Effector memory CD4-positive, alpha-beta T cell (primary cell): Measurements from ENCODE around the gene PDE4B.

Experiments used
- DNase-seq, 3 donors: peaks; one replicate each; pipeline ENCODE4 v3.0.0-alpha.2; 2020
- H3K27ac ChIP-seq: 2 replicates; pipeline ENCODE4 v1.7.0; 2013; ENCODE audit warnings: mild to moderate bottlenecking, low read length, moderate library complexity; ENCODE audit not compliant: insufficient read depth, poor library complexity, severe bottlenecking
- H3K27me3 ChIP-seq: replicated peaks from 2 replicates; pipeline ENCODE4 v1.7.0; 2013; ENCODE audit warnings: mild to moderate bottlenecking, low read length; ENCODE audit not compliant: insufficient read depth, control insufficient read depth, poor library complexity, severe bottlenecking
- H3K36me3 ChIP-seq: 2 replicates; pipeline ENCODE4 v1.7.0; 2013; ENCODE audit warnings: mild to moderate bottlenecking, low read length, moderate library complexity; ENCODE audit not compliant: control insufficient read depth, insufficient read depth
- H3K4me1 ChIP-seq: 2 replicates; pipeline ENCODE4 v1.7.0; 2013; ENCODE audit warnings: low read length, mild to moderate bottlenecking; ENCODE audit not compliant: control insufficient read depth, insufficient read depth, poor library complexity, severe bottlenecking
- H3K4me3 ChIP-seq: 2 replicates; pipeline ENCODE4 v1.7.0; 2013; ENCODE audit warnings: low read length, low read depth, mild to moderate bottlenecking; ENCODE audit not compliant: insufficient read depth, poor library complexity, severe bottlenecking
- H3K9me3 ChIP-seq: 2 replicates; pipeline ENCODE4 v1.7.0; 2013; ENCODE audit warnings: mild to moderate bottlenecking, low read length, moderate library complexity; ENCODE audit not compliant: control insufficient read depth

The PDE4B gene

GRCh38 chr1:66242646-66243547 lies 450.2 kb downstream of the PDE4B start:
- Histone ChIP-seq H3K27ac (no peak overlapping the region), H3K4me3 (no peak overlapping the region), H3K4me1 (peaks cover 26% of the 10 kb centered on the region), H3K27me3 (no peaks in the 10 kb centered on the region), H3K9me3 (no peaks in the 10 kb centered on the region), H3K36me3 (no peaks in the 10 kb centered on the region)
- peak; percentile 48 to 65 (median 50) for DNase-seq

- no peak overlapping the region for H3K4me3 ChIP-seq
- H3K36me3 ChIP-seq = no peaks in the 10 kb centered on the region
- H3K4me1 ChIP-seq = peaks cover 26% of the 10 kb centered on the region
- H3K9me3 ChIP-seq = no peaks in the 10 kb centered on the region
- no peak overlapping the region for H3K27ac ChIP-seq
- no peaks in the 10 kb centered on the region for H3K27me3 ChIP-seq
- DNase-seq = no peak
These were observed 450.9 kb downstream of the PDE4B start for GRCh38 chr1:66243548-66244130.

- H3K9me3 ChIP-seq = no peaks in the 10 kb centered on the region
- DNase-seq = no peak
- peaks cover 26% of the 10 kb centered on the region for H3K4me1 ChIP-seq
- H3K27ac ChIP-seq = no peak overlapping the region
- H3K36me3 ChIP-seq = no peaks in the 10 kb centered on the region
- H3K4me3 ChIP-seq = no peak overlapping the region
- no peaks in the 10 kb centered on the region for H3K27me3 ChIP-seq
These were observed 451.7 kb downstream of the PDE4B start for GRCh38 chr1:66244429-66244828.

- no peaks in the 10 kb centered on the region for H3K27me3 ChIP-seq
- H3K4me1 ChIP-seq = peaks cover 26% of the 10 kb centered on the region
- H3K36me3 ChIP-seq = no peaks in the 10 kb centered on the region
- no peaks in the 10 kb centered on the region for H3K9me3 ChIP-seq
- no peak overlapping the region for H3K27ac ChIP-seq
- no peak overlapping the region for H3K4me3 ChIP-seq
- DNase-seq = no peak
These were observed 453.0 kb downstream of the PDE4B start for GRCh38 chr1:66245691-66246090.

GRCh38 chr1:66246351-66247269 lies 453.9 kb downstream of the PDE4B start:
- Histone ChIP-seq H3K36me3 (no peaks in the 10 kb centered on the region), H3K27ac (no peak overlapping the region), H3K9me3 (no peaks in the 10 kb centered on the region), H3K4me1 (peaks cover 26% of the 10 kb centered on the region), H3K27me3 (no peaks in the 10 kb centered on the region), H3K4me3 (peak overlapping the region; percentile 1)
- no peak for DNase-seq

- DNase-seq = peak in 2 of 3 donors; percentile 2 to 12
- Histone ChIP-seq H3K4me1 (peaks cover 26% of the 10 kb centered on the region), H3K4me3 (no peak overlapping the region), H3K27ac (peak overlapping the region; percentile 8), H3K27me3 (no peaks in the 10 kb centered on the region), H3K36me3 (no peaks in the 10 kb centered on the region), H3K9me3 (no peaks in the 10 kb centered on the region)
These were observed 454.9 kb downstream of the PDE4B start for GRCh38 chr1:66247415-66248208.

GRCh38 chr1:66248257-66248656 lies 455.6 kb downstream of the PDE4B start:
- Histone ChIP-seq H3K4me3 (no peak overlapping the region), H3K9me3 (no peaks in the 10 kb centered on the region), H3K4me1 (peaks cover 22% of the 10 kb centered on the region), H3K36me3 (no peaks in the 10 kb centered on the region), H3K27ac (no peak overlapping the region), H3K27me3 (no peaks in the 10 kb centered on the region)
- no peak for DNase-seq

GRCh38 chr1:66248746-66249145 lies 456.1 kb downstream of the PDE4B start:
- peaks cover 18% of the 10 kb centered on the region for H3K4me1 ChIP-seq
- DNase-seq = no peak
- no peaks in the 10 kb centered on the region for H3K36me3 ChIP-seq
- H3K27ac ChIP-seq = no peak overlapping the region
- no peak overlapping the region for H3K4me3 ChIP-seq
- H3K27me3 ChIP-seq = no peaks in the 10 kb centered on the region
- no peaks in the 10 kb centered on the region for H3K9me3 ChIP-seq

- no peak overlapping the region for H3K27ac ChIP-seq
- no peaks in the 10 kb centered on the region for H3K9me3 ChIP-seq
- H3K27me3 ChIP-seq = no peaks in the 10 kb centered on the region
- no peak overlapping the region for H3K4me3 ChIP-seq
- no peaks in the 10 kb centered on the region for H3K36me3 ChIP-seq
- DNase-seq = no peak
- peaks cover 17% of the 10 kb centered on the region for H3K4me1 ChIP-seq
These were observed 457.4 kb downstream of the PDE4B start for GRCh38 chr1:66250075-66250474.
